Muscle layer of duodenum (tissue), 2 donors: ENCODE results near the gene PKP3.
A peak's percentile ranks its signal among the peaks of the same experiment; 100 is the strongest.
"Not testable (repeated sequence)": the region's sequence is repeated elsewhere in the genome, so short reads cannot be mapped to it uniquely, and the experiment has no call there.

Experiments used
- H3K27ac ChIP-seq: one replicate; pipeline ENCODE4 v1.7.0; 2013; ENCODE audit warnings: mild to moderate bottlenecking, low read length
- H3K27me3 ChIP-seq: one replicate; pipeline ENCODE4 v1.7.0; 2013; ENCODE audit warnings: low read depth, mild to moderate bottlenecking, control low read depth, low read length
- H3K36me3 ChIP-seq, 2 donors: one replicate each; pipeline ENCODE4 v1.7.0; 2013; ENCODE audit warnings: low read length in 2 of 2, control low read depth in 1 of 2, mild to moderate bottlenecking in 1 of 2; ENCODE audit not compliant: insufficient read depth in 2 of 2, control insufficient read depth in 1 of 2
- H3K4me1 ChIP-seq, 2 donors: one replicate each; pipeline ENCODE4 v1.7.0; 2013; ENCODE audit warnings: low read length in 2 of 2, mild to moderate bottlenecking in 2 of 2, control low read depth in 1 of 2, moderate library complexity in 1 of 2; ENCODE audit not compliant: insufficient read depth in 2 of 2, control insufficient read depth in 1 of 2
- H3K4me3 ChIP-seq, 2 donors: one replicate each; pipeline ENCODE4 v1.7.0; 2013; ENCODE audit warnings: low read length in 2 of 2, low read depth in 1 of 2, mild to moderate bottlenecking in 1 of 2
- H3K9me3 ChIP-seq, 2 donors: one replicate each; pipeline ENCODE4 v1.7.0; 2013; ENCODE audit warnings: low read length in 2 of 2, control low read depth in 1 of 2, mild to moderate bottlenecking in 1 of 2; ENCODE audit not compliant: control insufficient read depth in 1 of 2
- donor health status: healthy.

The PKP3 gene

GRCh38 chr11:355581-356458 lies 38.2 kb upstream of the PKP3 start:
- peaks cover 0 to 5% of the 10 kb centered on the region in 2 donors for H3K36me3 ChIP-seq
- peak overlapping the region; percentile 98 for H3K27ac ChIP-seq
- H3K4me3 ChIP-seq, result peak overlapping the region; percentile 33 to 49
- H3K27me3 ChIP-seq, result peaks cover 3% of the 10 kb centered on the region
- peaks cover 0 to 1% of the 10 kb centered on the region in 2 donors for H3K9me3 ChIP-seq
- H3K4me1 ChIP-seq, result peaks cover 11 to 12% of the 10 kb centered on the region in 2 donors

DNA sequence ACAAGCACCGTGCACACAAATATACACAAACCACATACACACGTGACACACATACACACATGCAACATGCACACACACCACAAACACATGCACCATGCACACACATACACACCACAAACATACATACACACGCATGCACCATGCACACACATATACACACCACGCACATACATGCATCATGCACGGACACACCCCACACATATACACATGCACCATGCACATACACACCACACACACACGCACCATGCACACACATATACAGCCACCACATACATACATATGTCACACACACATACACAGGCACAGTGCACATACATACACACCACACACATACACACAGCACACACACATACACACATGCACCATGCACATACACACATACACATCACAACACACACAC lies 37.4 kb upstream of the PKP3 start:
- Histone ChIP-seq H3K27ac (no peak overlapping the region), H3K9me3 (peaks cover 0 to 3% of the 10 kb centered on the region in 2 donors), H3K36me3 (peaks cover 0 to 5% of the 10 kb centered on the region in 2 donors), H3K4me3 (no peak overlapping the region), H3K27me3 (peaks cover 3% of the 10 kb centered on the region), H3K4me1 (peaks cover 11 to 12% of the 10 kb centered on the region in 2 donors)

DNA sequence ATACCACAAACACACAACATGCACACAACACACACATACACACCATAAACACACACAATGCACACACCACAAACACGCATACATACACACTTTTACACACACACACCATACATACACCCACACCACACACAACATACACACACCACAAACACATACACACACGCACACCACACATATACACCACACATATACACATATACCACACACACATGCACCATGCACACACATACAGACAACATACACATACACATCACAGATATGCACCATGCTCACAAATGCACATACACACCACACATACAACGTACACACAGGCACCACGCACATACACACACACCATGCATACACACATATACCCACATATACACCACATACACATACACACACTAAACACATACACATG lies 36.4 kb upstream of the PKP3 start:
- Histone ChIP-seq H3K36me3 (peaks cover 0 to 5% of the 10 kb centered on the region in 2 donors), H3K27me3 (peaks cover 3% of the 10 kb centered on the region), H3K27ac (no peak overlapping the region), H3K9me3 (peaks cover 0 to 3% of the 10 kb centered on the region in 2 donors), H3K4me3 (no peak overlapping the region), H3K4me1 (peaks cover 9 to 11% of the 10 kb centered on the region in 2 donors)

- Histone ChIP-seq H3K27ac (no peak overlapping the region), H3K4me1 (peaks cover 6 to 9% of the 10 kb centered on the region in 2 donors), H3K9me3 (peaks cover 0 to 3% of the 10 kb centered on the region in 2 donors), H3K27me3 (peaks cover 3% of the 10 kb centered on the region), H3K4me3 (peak overlapping the region in 1 of 2 donors; percentile 31), H3K36me3 (peaks cover 0 to 5% of the 10 kb centered on the region in 2 donors)
Measured at GRCh38 chr11:358129-358800, 35.7 kb upstream of the PKP3 start.

- H3K27me3 ChIP-seq, result peaks cover 3% of the 10 kb centered on the region
- H3K27ac ChIP-seq, result no peak overlapping the region
- peaks cover 6 to 9% of the 10 kb centered on the region in 2 donors for H3K4me1 ChIP-seq
- peaks cover 0 to 5% of the 10 kb centered on the region in 2 donors for H3K36me3 ChIP-seq
- H3K4me3 ChIP-seq, result no peak overlapping the region
- H3K9me3 ChIP-seq, result peaks cover 0 to 3% of the 10 kb centered on the region in 2 donors
Measured at GRCh38 chr11:359181-359714, 34.8 kb upstream of the PKP3 start.

GRCh38 chr11:360326-361280 lies 33.4 kb upstream of the PKP3 start:
- H3K27ac ChIP-seq, result no peak overlapping the region
- peaks cover under 1 to 9% of the 10 kb centered on the region in 2 donors for H3K4me1 ChIP-seq
- H3K9me3 ChIP-seq, result peaks cover 0 to 3% of the 10 kb centered on the region in 2 donors
- peaks cover 3% of the 10 kb centered on the region for H3K27me3 ChIP-seq
- H3K4me3 ChIP-seq, result no peak overlapping the region
- peaks cover 0 to 2% of the 10 kb centered on the region in 2 donors for H3K36me3 ChIP-seq

- peaks cover 3% of the 10 kb centered on the region for H3K27me3 ChIP-seq
- H3K27ac ChIP-seq, result no peak overlapping the region
- no peak overlapping the region for H3K4me3 ChIP-seq
- peaks cover 0 to 3% of the 10 kb centered on the region in 2 donors for H3K9me3 ChIP-seq
- peaks cover 0 to 9% of the 10 kb centered on the region in 2 donors for H3K4me1 ChIP-seq
- no peaks in the 10 kb centered on the region for H3K36me3 ChIP-seq
Measured at GRCh38 chr11:362642-363442, 31.2 kb upstream of the PKP3 start.

DNA sequence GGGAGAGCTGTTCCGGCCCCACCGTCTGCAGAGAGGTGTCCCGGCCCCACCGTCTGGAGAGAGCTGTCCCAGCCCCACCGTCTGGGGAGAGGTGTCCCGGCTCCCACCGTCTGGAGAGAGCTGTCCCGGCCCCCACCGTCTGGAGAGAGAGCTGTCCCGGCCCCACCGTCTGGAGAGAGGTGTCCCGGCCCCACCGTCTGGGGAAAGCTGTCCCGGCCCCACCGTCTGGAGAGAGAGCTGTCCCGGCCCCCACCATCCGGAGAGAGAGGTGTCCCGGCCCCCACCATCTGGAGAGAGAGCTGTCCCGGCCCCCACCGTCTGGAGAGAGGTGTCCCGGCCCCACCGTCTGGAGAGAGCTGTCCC lies 30.6 kb upstream of the PKP3 start:
- H3K4me1 ChIP-seq, H3K4me3 ChIP-seq, H3K9me3 ChIP-seq, H3K36me3 ChIP-seq, H3K27me3 ChIP-seq, H3K27ac ChIP-seq: not testable (repeated sequence)

- peaks cover 0 to 3% of the 10 kb centered on the region in 2 donors for H3K9me3 ChIP-seq
- H3K36me3 ChIP-seq, result no peaks in the 10 kb centered on the region
- peaks cover 0 to 9% of the 10 kb centered on the region in 2 donors for H3K4me1 ChIP-seq
- H3K4me3 ChIP-seq, result no peak overlapping the region
- peaks cover 11% of the 10 kb centered on the region for H3K27me3 ChIP-seq
- H3K27ac ChIP-seq, result no peak overlapping the region
Measured at GRCh38 chr11:363948-364761, 29.9 kb upstream of the PKP3 start.
